ENCODE results near the gene OR2F1.

DNA sequence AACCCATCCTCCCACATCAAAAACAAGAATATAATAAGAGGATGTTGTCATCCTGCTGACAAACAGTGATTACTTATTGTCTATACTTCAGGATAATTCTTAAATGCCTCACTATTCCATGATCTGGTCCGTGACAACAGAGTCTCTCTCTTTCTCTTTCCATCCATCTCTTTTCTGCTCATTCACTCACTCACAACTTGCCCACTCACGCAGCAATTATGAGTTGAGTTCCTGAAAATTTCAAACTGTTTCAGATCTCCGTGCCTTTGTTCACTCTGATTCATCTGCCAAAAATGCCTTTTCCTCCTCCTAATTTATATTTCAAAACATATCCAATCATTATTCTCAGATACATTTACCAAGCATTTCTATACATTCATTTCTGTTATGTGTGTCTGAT lies 46.9 kb downstream of the OR2F1 start:
- TF ChIP-seq CTCF (IDR thresholded peaks at IDR 0.05): no peak
- TF ChIP-seq POLR2A (IDR thresholded peaks at IDR 0.05): no peak
- TF ChIP-seq POLR2AphosphoS5 (IDR thresholded peaks at IDR 0.05): no peak
- no peak for TF ChIP-seq EP300 (IDR thresholded peaks at IDR 0.05)

Data from suprapubic skin (tissue), 4 donors.